Endothelial cell (in vitro differentiated cells): ENCODE measurements around the gene ABCF2. TPM values are rescaled to one million over a fixed set of nuclear protein-coding genes. Genes with fewer than 3 reads are reported as not detected.

Experiments
- DNase-seq: peaks from one replicate; pipeline ENCODE4 v3.0.0; 2021; ENCODE audit warnings: low spot score
- H3K27ac Mint-ChIP-seq: one replicate; pipeline ENCODE4 v1.8.0; 2021; ENCODE audit warnings: mixed read lengths, inconsistent platforms; ENCODE audit not compliant: unreplicated experiment
- H3K27me3 Mint-ChIP-seq: one replicate; pipeline ENCODE4 v1.8.0; 2021; ENCODE audit warnings: mild to moderate bottlenecking, moderate library complexity, mixed read lengths, inconsistent platforms; ENCODE audit not compliant: unreplicated experiment
- H3K36me3 Mint-ChIP-seq: one replicate; pipeline ENCODE4 v1.8.0; 2021; ENCODE audit warnings: mild to moderate bottlenecking, low read depth, mixed read lengths, inconsistent platforms; ENCODE audit not compliant: unreplicated experiment
- H3K4me1 Mint-ChIP-seq: one replicate; pipeline ENCODE4 v1.8.0; 2021; ENCODE audit warnings: mild to moderate bottlenecking, mixed read lengths, inconsistent platforms; ENCODE audit not compliant: unreplicated experiment
- H3K4me3 Mint-ChIP-seq: one replicate; pipeline ENCODE4 v1.8.0; 2021; ENCODE audit warnings: mild to moderate bottlenecking, mixed read lengths, inconsistent platforms; ENCODE audit not compliant: unreplicated experiment
- H3K9me3 Mint-ChIP-seq: one replicate; pipeline ENCODE4 v1.8.0; 2021; ENCODE audit warnings: mixed read lengths, inconsistent platforms; ENCODE audit not compliant: unreplicated experiment
- CTCF ChIP-seq: fragments of 200-600 bp; sonication (generic); IDR thresholded peaks from one replicate; pipeline ENCODE4 v1.5.0; 2021; ENCODE audit warnings: antibody characterized with exemption; ENCODE audit not compliant: unreplicated experiment
- total RNA-seq: library from RNA; stranded (reverse); fragmentation: NEBNext Ultra II Directional; extraction: Animal tissue kit (Norgen Biotek cat#: 25700); gene quantifications from one replicate; pipeline ENCODE4 v1.2.1, GENCODE V29; 2021; ENCODE audit not compliant: unreplicated experiment

ABCF2 gene
- total RNA-seq, 1 donor from 2014 or later, result 39.6 TPM

GRCh38 chr7:151248346-151249033 is 21.5 kb upstream of the ABCF2 start, which contains the start of gene SMARCD3:
Gene SMARCD3, minus strand, starts transcription at chr7:151248694. Its CDS starts 132 bp downstream, at chr7:151248562.
- Mint-ChIP-seq H3K36me3 (no peaks in the 10 kb centered on the region), H3K27ac (no peak within 1 kb of the TSS), H3K9me3 (no peaks in the 10 kb centered on the region), H3K4me1 (peaks cover 33% of the 10 kb centered on the region), H3K4me3 (peak within 1 kb of the TSS; percentile 81), H3K27me3 (peaks cover 41% of the 10 kb centered on the region)
- DNase-seq, result peak; percentile 72
- no peak for TF ChIP-seq CTCF

GRCh38 chr7:151247611-151248345 is 20.8 kb upstream of the ABCF2 start:
- Mint-ChIP-seq H3K27ac (no peak overlapping the region), H3K36me3 (no peaks in the 10 kb centered on the region), H3K27me3 (peaks cover 38% of the 10 kb centered on the region), H3K4me1 (peaks cover 35% of the 10 kb centered on the region), H3K4me3 (no peak overlapping the region), H3K9me3 (no peaks in the 10 kb centered on the region)
- TF ChIP-seq CTCF, result no peak
- no peak for DNase-seq

GRCh38 chr7:151246851-151247580 is 20.0 kb upstream of the ABCF2 start:
- DNase-seq, result no peak
- Mint-ChIP-seq H3K4me3 (no peak overlapping the region), H3K36me3 (no peaks in the 10 kb centered on the region), H3K27ac (no peak overlapping the region), H3K27me3 (peaks cover 33% of the 10 kb centered on the region), H3K9me3 (no peaks in the 10 kb centered on the region), H3K4me1 (peaks cover 30% of the 10 kb centered on the region)
- no peak for TF ChIP-seq CTCF

- DNase-seq, result no peak
- Mint-ChIP-seq H3K4me1 (peaks cover 30% of the 10 kb centered on the region), H3K4me3 (no peak overlapping the region), H3K27ac (no peak overlapping the region), H3K36me3 (no peaks in the 10 kb centered on the region), H3K9me3 (no peaks in the 10 kb centered on the region), H3K27me3 (peaks cover 33% of the 10 kb centered on the region)
- TF ChIP-seq CTCF, result no peak
Measured at GRCh38 chr7:151246102-151246850, 19.3 kb upstream of the ABCF2 start.
